Karpas-422 (cell line): Measurements from ENCODE around the gene DRAM1. TPM values are rescaled to one million over a fixed set of nuclear protein-coding genes. Genes with fewer than 3 reads are reported as not detected.

ENCODE experiments used
- small RNA-seq: library from RNA; depleted of rRNA; stranded (forward); fragments of <200 nt; gene quantifications from one replicate; pipeline ENCODE3, GENCODE V24; 2014
- total RNA-seq: library from RNA; depleted of rRNA; stranded (reverse); fragments of >200 nt; shearing (Covaris generic); gene quantifications from 2 replicates; pipeline ENCODE4 v1.2.3, GENCODE V29; 2014; ENCODE audit warnings: low replicate concordance; rRNA removed

Gene DRAM1
- total RNA-seq, 1 experiment from 2014 or later, result not detected

Small RNA genes lying within 50 kb of the gene (small RNA-seq; reads per million reads assigned to genes)
- gene RNA5SP369, result not detected
- gene RNU6-1183P, result not detected

Other genes with a start within 250 kb of the DRAM1 start
- gene CHPT1, start 179.9 kb upstream of the DRAM1 start, total RNA-seq, result 0.11 TPM in 1 of 2 replicates, not detected in the other
- not detected in 2 replicates for gene SYCP3, start 138.1 kb upstream of the DRAM1 start, total RNA-seq
- 10.0 and 11.6 TPM in 2 replicates for gene GNPTAB, start 46.6 kb upstream of the DRAM1 start, total RNA-seq
- 70.5 and 75.1 TPM in 2 replicates for gene WASHC3, start 184.4 kb downstream of the DRAM1 start, total RNA-seq
- gene NUP37, start 242.5 kb downstream of the DRAM1 start, total RNA-seq, result 65.7 and 108 TPM in 2 replicates
- 13.7 and 49.6 TPM in 2 replicates for gene PARPBP, start 242.6 kb downstream of the DRAM1 start, total RNA-seq